Neural progenitor cell (in vitro differentiated cells): ENCODE data around the gene AQP1. TPM values are rescaled to one million over a fixed set of nuclear protein-coding genes. Genes with fewer than 3 reads are reported as not detected.

Experiments used
- DNase-seq: peaks from one replicate; pipeline ENCODE4 v3.0.0-alpha.2; 2016; ENCODE audit warnings: low spot score
- H2AFZ ChIP-seq: fragments of 200-600 bp; sonication (generic); replicated peaks from 2 replicates; pipeline ENCODE4 v1.6.1; 2016; ENCODE audit warnings: antibody characterized with exemption
- H3F3A ChIP-seq: fragments of 200-600 bp; sonication (generic); 2 replicates; pipeline ENCODE4 v1.6.1; 2016; ENCODE audit warnings: antibody characterized with exemption, low read depth
- H3K27ac ChIP-seq: fragments of 200-600 bp; sonication (generic); 2 replicates; pipeline ENCODE4 v1.5.1; 2016; ENCODE audit warnings: mild to moderate bottlenecking
- H3K27me3 ChIP-seq: fragments of 200-600 bp; sonication (generic); 2 replicates; pipeline ENCODE4 v1.6.1; 2016; ENCODE audit warnings: mild to moderate bottlenecking, moderate library complexity
- H3K36me3 ChIP-seq: fragments of 200-600 bp; sonication (generic); 2 replicates; pipeline ENCODE4 v1.5.1; 2016
- H3K4me1 ChIP-seq: fragments of 200-600 bp; sonication (generic); 2 replicates; pipeline ENCODE4 v1.6.1; 2016; ENCODE audit warnings: mixed run types
- H3K4me2 ChIP-seq: fragments of 200-600 bp; sonication (generic); 2 replicates; pipeline ENCODE4 v1.6.1; 2016
- H3K4me3 ChIP-seq: fragments of 200-600 bp; sonication (generic); 2 replicates; pipeline ENCODE4 v1.5.1; 2016
- H3K79me2 ChIP-seq: fragments of 200-600 bp; sonication (generic); 2 replicates; pipeline ENCODE4 v1.6.1; 2016; ENCODE audit warnings: low read depth
- H3K9ac ChIP-seq: fragments of 200-600 bp; sonication (generic); 2 replicates; pipeline ENCODE4 v1.6.1; 2016
- H3K9me3 ChIP-seq: fragments of 200-600 bp; sonication (generic); 2 replicates; pipeline ENCODE4 v1.5.1; 2016; ENCODE audit warnings: low read depth
- H4K20me1 ChIP-seq: fragments of 200-600 bp; sonication (generic); 2 replicates; pipeline ENCODE4 v1.6.1; 2016; ENCODE audit warnings: low read depth
- H3K27ac Mint-ChIP-seq: 3 replicates; pipeline ENCODE4 v1.8.0; 2021; ENCODE audit warnings: mixed read lengths
- H3K27me3 Mint-ChIP-seq: 2 replicates; pipeline ENCODE4 v1.8.0; 2022; ENCODE audit warnings: low read depth, mild to moderate bottlenecking, inconsistent platforms, moderate library complexity, mixed read lengths; ENCODE audit not compliant: insufficient read depth
- H3K36me3 Mint-ChIP-seq: 3 replicates; pipeline ENCODE4 v1.8.0; 2021; ENCODE audit warnings: mixed read lengths
- H3K4me1 Mint-ChIP-seq: 3 replicates; pipeline ENCODE4 v1.8.0; 2021; ENCODE audit warnings: mixed read lengths
- H3K4me3 Mint-ChIP-seq: 3 replicates; pipeline ENCODE4 v1.8.0; 2021; ENCODE audit warnings: mild to moderate bottlenecking, moderate library complexity, mixed read lengths
- H3K9me3 Mint-ChIP-seq: 3 replicates; pipeline ENCODE4 v1.8.0; 2020; ENCODE audit warnings: mixed read lengths
- EZH2 ChIP-seq: fragments of 200-600 bp; sonication (generic); IDR thresholded peaks from 2 replicates; pipeline ENCODE4 v1.6.1; 2017; ENCODE audit warnings: antibody characterized with exemption, mild to moderate bottlenecking, moderate library complexity
- EZH2phosphoT487 ChIP-seq: fragments of 200-600 bp; sonication (generic); IDR thresholded peaks from 2 replicates; pipeline ENCODE4 v1.6.1; 2017; ENCODE audit warnings: antibody characterized with exemption
- total RNA-seq: library from RNA; depleted of rRNA; stranded (reverse); fragments of >200 nt; gene quantifications from 2 replicates; pipeline ENCODE4 v1.2.3, GENCODE V29; 2015; ENCODE audit warnings: low replicate concordance
- TF ChIP-seq, protein P1 (sequence below): fragments of 200-600 bp; sonication (generic); IDR thresholded peaks from 2 replicates; pipeline ENCODE4 v1.5.1; 2017; ENCODE audit warnings: antibody characterized with exemption, mild to moderate bottlenecking

Gene AQP1
- total RNA-seq, 1 donor from 2014 or later, result not detected

DNA sequence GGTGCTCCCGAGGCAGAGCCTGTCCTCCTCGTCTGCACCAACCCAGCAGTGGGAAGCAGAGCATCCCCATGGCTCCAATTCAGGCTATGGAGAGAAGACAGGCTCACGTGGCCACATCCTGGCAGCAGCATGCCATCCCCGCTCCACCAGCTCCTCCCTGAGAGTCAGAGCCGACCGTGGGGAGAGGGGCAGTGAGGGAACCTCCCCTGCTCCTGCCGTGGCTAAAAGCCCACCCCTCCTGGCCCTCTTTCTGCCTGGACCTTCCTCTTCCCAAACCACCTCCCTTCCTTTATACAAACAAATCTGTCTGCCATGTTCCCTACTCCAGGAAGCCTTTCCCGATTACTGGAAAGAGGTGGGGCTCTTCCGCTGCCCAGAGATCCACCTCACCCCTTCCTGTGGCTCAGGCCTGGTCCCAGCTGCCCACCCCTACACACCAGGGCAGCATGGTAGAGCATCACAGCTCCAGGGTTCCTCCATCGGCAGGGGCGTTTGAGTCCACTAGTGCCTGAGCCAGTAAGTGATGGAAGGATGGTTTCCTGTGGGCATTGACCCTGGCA lies 10.8 kb upstream of the AQP1 start:
- H3K36me3 Mint-ChIP-seq, result no peaks in the 10 kb centered on the region

DNA sequence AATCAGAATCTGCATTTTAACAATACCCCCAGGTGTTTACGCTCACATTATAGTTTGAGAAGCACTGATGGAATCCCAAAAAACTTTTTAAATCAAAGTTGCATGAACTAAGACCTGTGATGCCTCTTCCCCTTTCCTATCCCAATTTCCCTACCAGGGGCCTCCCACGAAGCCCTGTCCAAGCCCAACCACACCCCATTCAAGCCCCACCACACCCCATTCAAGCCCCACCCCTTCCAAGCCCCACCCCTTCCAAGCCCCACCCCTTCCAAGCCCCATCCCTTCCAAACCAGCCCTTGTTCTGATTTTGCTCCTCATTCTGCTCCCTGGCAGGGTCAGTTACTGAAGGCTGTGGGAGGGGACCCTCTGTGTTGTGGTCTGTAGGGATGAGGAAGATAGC lies 9.8 kb upstream of the AQP1 start:
- Histone ChIP-seq H2AFZ (no peak overlapping the region), H3K27me3 (no peaks in the 10 kb centered on the region), H3K9me3 (no peaks in the 10 kb centered on the region), H3K9ac (no peak overlapping the region), H3F3A (no peaks in the 10 kb centered on the region), H3K27ac (no peak overlapping the region), H4K20me1 (no peaks in the 10 kb centered on the region), H3K79me2 (no peaks in the 10 kb centered on the region), H3K36me3 (no peaks in the 10 kb centered on the region), H3K4me2 (no peak overlapping the region), H3K4me3 (no peak overlapping the region), H3K4me1 (no peaks in the 10 kb centered on the region)
- no peaks in the 10 kb centered on the region for H3K9me3 Mint-ChIP-seq
- H3K4me1 Mint-ChIP-seq, result peaks cover 11% of the 10 kb centered on the region
- peaks cover 9% of the 10 kb centered on the region for H3K27me3 Mint-ChIP-seq
- no peaks in the 10 kb centered on the region for H3K36me3 Mint-ChIP-seq
- TF ChIP-seq, protein P1, sequence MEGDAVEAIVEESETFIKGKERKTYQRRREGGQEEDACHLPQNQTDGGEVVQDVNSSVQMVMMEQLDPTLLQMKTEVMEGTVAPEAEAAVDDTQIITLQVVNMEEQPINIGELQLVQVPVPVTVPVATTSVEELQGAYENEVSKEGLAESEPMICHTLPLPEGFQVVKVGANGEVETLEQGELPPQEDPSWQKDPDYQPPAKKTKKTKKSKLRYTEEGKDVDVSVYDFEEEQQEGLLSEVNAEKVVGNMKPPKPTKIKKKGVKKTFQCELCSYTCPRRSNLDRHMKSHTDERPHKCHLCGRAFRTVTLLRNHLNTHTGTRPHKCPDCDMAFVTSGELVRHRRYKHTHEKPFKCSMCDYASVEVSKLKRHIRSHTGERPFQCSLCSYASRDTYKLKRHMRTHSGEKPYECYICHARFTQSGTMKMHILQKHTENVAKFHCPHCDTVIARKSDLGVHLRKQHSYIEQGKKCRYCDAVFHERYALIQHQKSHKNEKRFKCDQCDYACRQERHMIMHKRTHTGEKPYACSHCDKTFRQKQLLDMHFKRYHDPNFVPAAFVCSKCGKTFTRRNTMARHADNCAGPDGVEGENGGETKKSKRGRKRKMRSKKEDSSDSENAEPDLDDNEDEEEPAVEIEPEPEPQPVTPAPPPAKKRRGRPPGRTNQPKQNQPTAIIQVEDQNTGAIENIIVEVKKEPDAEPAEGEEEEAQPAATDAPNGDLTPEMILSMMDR, result no peak
- TF ChIP-seq EZH2, result no peak
- no peak for TF ChIP-seq EZH2phosphoT487
- no peak overlapping the region for H3K4me3 Mint-ChIP-seq
- no peak for DNase-seq
- no peak overlapping the region for H3K27ac Mint-ChIP-seq

More for the DNA sequence above, 10.8 kb upstream of the AQP1 start:
- Mint-ChIP-seq H3K4me3 (no peak overlapping the region), H3K4me1 (peaks cover 10% of the 10 kb centered on the region), H3K9me3 (no peaks in the 10 kb centered on the region), H3K27me3 (peaks cover 6% of the 10 kb centered on the region), H3K27ac (no peak overlapping the region)
- Histone ChIP-seq H3K27ac (no peak overlapping the region), H2AFZ (no peak overlapping the region), H4K20me1 (no peaks in the 10 kb centered on the region), H3K9me3 (no peaks in the 10 kb centered on the region), H3K79me2 (no peaks in the 10 kb centered on the region), H3K36me3 (no peaks in the 10 kb centered on the region), H3K27me3 (no peaks in the 10 kb centered on the region), H3K4me1 (no peaks in the 10 kb centered on the region), H3K4me3 (no peak overlapping the region), H3F3A (no peaks in the 10 kb centered on the region), H3K4me2 (no peak overlapping the region), H3K9ac (no peak overlapping the region)
- no peak for TF ChIP-seq EZH2phosphoT487
- TF ChIP-seq, protein P1, result no peak
- no peak for TF ChIP-seq EZH2
- DNase-seq, result no peak

DNA sequence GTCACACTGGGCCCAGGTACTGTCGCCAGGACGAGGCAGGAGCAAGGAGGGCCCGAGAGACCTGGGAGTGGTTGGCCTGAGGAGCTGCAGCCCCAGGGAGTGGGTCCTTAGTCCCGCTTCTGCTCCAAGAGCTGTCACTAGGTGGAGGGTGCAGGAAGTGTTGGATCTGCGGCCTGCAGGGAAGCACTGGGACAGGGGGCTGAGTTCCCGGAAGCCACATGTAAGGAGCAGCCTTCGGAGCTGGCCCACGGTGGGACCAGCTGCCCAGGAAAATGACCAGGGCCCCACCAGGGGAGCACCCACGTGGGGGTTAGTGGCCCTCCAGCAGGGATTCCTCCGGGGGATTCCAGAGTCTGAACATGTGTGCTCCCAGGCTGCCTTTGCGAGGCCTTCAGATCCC lies 9.2 kb upstream of the AQP1 start:
- Mint-ChIP-seq H3K27me3 (peaks cover 9% of the 10 kb centered on the region), H3K9me3 (no peaks in the 10 kb centered on the region), H3K4me3 (no peak overlapping the region), H3K27ac (no peak overlapping the region), H3K36me3 (no peaks in the 10 kb centered on the region), H3K4me1 (peaks cover 11% of the 10 kb centered on the region)
- no peaks in the 10 kb centered on the region for H3K9me3 ChIP-seq
- no peak overlapping the region for H3K4me3 ChIP-seq
- H3K36me3 ChIP-seq, result no peaks in the 10 kb centered on the region
- no peaks in the 10 kb centered on the region for H4K20me1 ChIP-seq
- H3F3A ChIP-seq, result no peaks in the 10 kb centered on the region
- no peak overlapping the region for H3K9ac ChIP-seq
- no peak overlapping the region for H2AFZ ChIP-seq
- no peaks in the 10 kb centered on the region for H3K27me3 ChIP-seq
- H3K4me2 ChIP-seq, result no peak overlapping the region
- DNase-seq, result no peak
- no peak for TF ChIP-seq EZH2phosphoT487
- TF ChIP-seq, protein P1, result no peak
- no peak for TF ChIP-seq EZH2
- no peak overlapping the region for H3K27ac ChIP-seq
- H3K79me2 ChIP-seq, result no peaks in the 10 kb centered on the region
- no peaks in the 10 kb centered on the region for H3K4me1 ChIP-seq
